Upper lobe of left lung (tissue), 6 donors: ENCODE results near the gene SYNE3. TPM values are rescaled to one million over a fixed set of nuclear protein-coding genes. Genes with fewer than 3 reads are reported as not detected.

ENCODE experiments used
- ATAC-seq, 2 donors: fragments of 200-7000 bp; cut with Tn5 transposase; one replicate each; pipeline ENCODE4 v1.9.1; 2022; ENCODE audit warnings: mild to moderate bottlenecking in 2 of 2, moderate library complexity in 2 of 2; ENCODE audit not compliant: low FRiP score in 2 of 2
- DNase-seq, 2 donors: peaks; one replicate each; pipeline ENCODE4 v3.0.0-alpha.2; 2019 to 2020
- H3K27ac ChIP-seq, 4 donors: fragments of 200-600 bp; sonication (generic); one replicate each; pipeline ENCODE4 v1.5.1; 2016 to 2019
- H3K27me3 ChIP-seq, 4 donors: fragments of 200-600 bp; sonication (generic); one replicate each; pipeline ENCODE4 v1.5.1; 2017 to 2019
- H3K36me3 ChIP-seq, 4 donors: fragments of 200-600 bp; sonication (generic); one replicate each; pipeline ENCODE4 v1.5.1; 2016 to 2019
- H3K4me1 ChIP-seq, 4 donors: fragments of 200-600 bp; sonication (generic); one replicate each; pipeline ENCODE4 v1.5.1; 2018 to 2019
- H3K4me3 ChIP-seq, 4 donors: fragments of 200-600 bp; sonication (generic); one replicate each; pipeline ENCODE4 v1.5.1; 2017 to 2019; ENCODE audit warnings: mild to moderate bottlenecking in 2 of 4, moderate library complexity in 1 of 4
- H3K9me3 ChIP-seq, 4 donors: fragments of 200-600 bp; sonication (generic); one replicate each; pipeline ENCODE4 v1.5.1; 2018 to 2019
- CTCF ChIP-seq, 6 experiments: fragments of 450-650 bp in 4 of 6; fragments of 200-600 bp in 2 of 6; sonication (generic) in 2 of 6; IDR thresholded peaks; one replicate each; pipeline ENCODE4 v1.5.1; 2016 to 2019; ENCODE audit warnings: antibody characterized with exemption in 6 of 6
- EP300 ChIP-seq, 4 donors: sonication (generic); formaldehyde crosslinking; IDR thresholded peaks; one replicate each; pipeline ENCODE4 v1.5.1; 2017; ENCODE audit warnings: antibody characterized with exemption in 4 of 4, control low read depth in 2 of 4
- POLR2A ChIP-seq, 4 donors: fragments of 450-650 bp; IDR thresholded peaks; one replicate each; pipeline ENCODE4 v1.5.1; 2016 to 2017; ENCODE audit warnings: antibody characterized with exemption in 4 of 4, mild to moderate bottlenecking in 2 of 4
- POLR2AphosphoS5 ChIP-seq, 2 donors: sonication (generic); formaldehyde crosslinking; IDR thresholded peaks; one replicate each; pipeline ENCODE4 v1.5.1; 2017; ENCODE audit warnings: antibody characterized with exemption in 2 of 2
- WGBS, 2 donors: methylation state at CpG; one replicate each; pipeline ENCODE4 v1.1.5; 2017 to 2018; 5-methylcytosine and 5-hydroxymethylcytosine counted together
- total RNA-seq, 6 donors: library from RNA; depleted of rRNA in 4 of 6; stranded (reverse); fragments of >200 nt in 4 of 6; gene quantifications; one replicate each; pipeline versions ENCODE4 v1.1.0 to v1.2.1, GENCODE V29; 2016 to 2021
- donor health status: DM: no; HTN: no; CAD: no; lungs with moderate emphysema.
- donor health status: DM: no; HTN: yes; CAD: no; lungs with severe emphysema.

The SYNE3 gene
- total RNA-seq, 6 donors from 2014 or later, result 15.6 to 38.8 (median 19.0) TPM

GRCh38 chr14:95522556-95522955, 6.1 kb upstream of the SYNE3 start:
- Histone ChIP-seq H3K27me3 (no peaks in the 10 kb centered on the region), H3K27ac (peak overlapping the region in 3 of 4 donors; percentile 52 to 73 (median 67)), H3K9me3 (no peaks in the 10 kb centered on the region), H3K4me1 (peaks cover 61 to 85% (median 80%) of the 10 kb centered on the region in 4 donors), H3K36me3 (no peaks in the 10 kb centered on the region), H3K4me3 (no peak overlapping the region)
- 82 to 85% methylated on average over 4 of the region's 4 CpGs for WGBS, 2 donors
- DNase-seq, result no peak
- no peak for TF ChIP-seq CTCF (IDR thresholded peaks at IDR 0.05)
- TF ChIP-seq POLR2A (IDR thresholded peaks at IDR 0.05), result no peak
- no peak for TF ChIP-seq POLR2AphosphoS5 (IDR thresholded peaks at IDR 0.05)
- TF ChIP-seq EP300 (IDR thresholded peaks at IDR 0.05), result no peak
- no peak for ATAC-seq

GRCh38 chr14:95522116-95522515, 5.7 kb upstream of the SYNE3 start:
- no peak overlapping the region for H3K27ac ChIP-seq
- H3K4me3 ChIP-seq, result no peak overlapping the region
- DNase-seq (no peak), ATAC-seq (no peak)
- no peaks in the 10 kb centered on the region for H3K9me3 ChIP-seq
- WGBS, 2 donors, result 88 to 93% methylated on average over 11 of the region's 11 CpGs
- no peaks in the 10 kb centered on the region for H3K27me3 ChIP-seq
- no peaks in the 10 kb centered on the region for H3K36me3 ChIP-seq
- peaks cover 63 to 85% (median 80%) of the 10 kb centered on the region in 4 donors for H3K4me1 ChIP-seq
- TF ChIP-seq POLR2AphosphoS5 (IDR thresholded peaks at IDR 0.05) (no peak), EP300 (IDR thresholded peaks at IDR 0.05) (no peak), POLR2A (IDR thresholded peaks at IDR 0.05) (no peak), CTCF (IDR thresholded peaks at IDR 0.05) (no peak)

GRCh38 chr14:95521001-95521400, 4.6 kb upstream of the SYNE3 start:
- WGBS, 2 donors, result 87 to 91% methylated on average over 4 of the region's 4 CpGs
- peaks cover 57 to 85% (median 75%) of the 10 kb centered on the region in 4 donors for H3K4me1 ChIP-seq
- ATAC-seq, result no peak

GRCh38 chr14:95520346-95520745, 3.9 kb upstream of the SYNE3 start:
- no peak for TF ChIP-seq POLR2AphosphoS5 (IDR thresholded peaks at IDR 0.05)
- no peak for TF ChIP-seq EP300 (IDR thresholded peaks at IDR 0.05)
- H3K36me3 ChIP-seq, result no peaks in the 10 kb centered on the region
- H3K27ac ChIP-seq, result peak overlapping the region; percentile 76 to 92 (median 86)
- no peak overlapping the region for H3K4me3 ChIP-seq
- peaks cover 63 to 89% (median 79%) of the 10 kb centered on the region in 4 donors for H3K4me1 ChIP-seq
- H3K27me3 ChIP-seq, result no peaks in the 10 kb centered on the region
- peak in 1 of 2 donors; percentile 37 for ATAC-seq
- 50 to 63% methylated on average over 3 of the region's 3 CpGs for WGBS, 2 donors
- no peaks in the 10 kb centered on the region for H3K9me3 ChIP-seq
- peak in 1 of 2 donors; percentile 80 for DNase-seq

More at GRCh38 chr14:95521001-95521400, 4.6 kb upstream of the SYNE3 start:
- peak in 1 of 2 donors; percentile 12 for DNase-seq
- H3K27me3 ChIP-seq, result no peaks in the 10 kb centered on the region
- H3K27ac ChIP-seq, result no peak overlapping the region
- TF ChIP-seq POLR2A (IDR thresholded peaks at IDR 0.05), result no peak
- TF ChIP-seq POLR2AphosphoS5 (IDR thresholded peaks at IDR 0.05), result no peak
- no peak for TF ChIP-seq CTCF (IDR thresholded peaks at IDR 0.05)
- no peak for TF ChIP-seq EP300 (IDR thresholded peaks at IDR 0.05)
- no peak overlapping the region for H3K4me3 ChIP-seq
- no peaks in the 10 kb centered on the region for H3K9me3 ChIP-seq
- no peaks in the 10 kb centered on the region for H3K36me3 ChIP-seq

GRCh38 chr14:95519699-95520098, 3.2 kb upstream of the SYNE3 start:
- Histone ChIP-seq H3K27me3 (no peaks in the 10 kb centered on the region), H3K9me3 (no peaks in the 10 kb centered on the region), H3K36me3 (no peaks in the 10 kb centered on the region), H3K4me3 (no peak overlapping the region), H3K4me1 (peaks cover 69 to 93% (median 79%) of the 10 kb centered on the region in 4 donors), H3K27ac (peak overlapping the region; percentile 76 to 92 (median 86))
- DNase-seq (peak in 1 of 2 donors; percentile 79), ATAC-seq (peak in 1 of 2 donors; percentile 68)
- WGBS, 2 donors, result 8 to 28% methylated on average over 6 of the region's 6 CpGs
- TF ChIP-seq POLR2A (IDR thresholded peaks at IDR 0.05), result no peak
- peak; percentile 66 to 82 for TF ChIP-seq POLR2AphosphoS5 (IDR thresholded peaks at IDR 0.05)
- peak in 1 of 4 donors; percentile 55 for TF ChIP-seq EP300 (IDR thresholded peaks at IDR 0.05)
- TF ChIP-seq CTCF (IDR thresholded peaks at IDR 0.05), result no peak
